Measurements from ENCODE around the gene B4GALT6. TPM values are rescaled to one million over a fixed set of nuclear protein-coding genes. Genes with fewer than 3 reads are reported as not detected.

Gene B4GALT6
- total and polyA plus RNA-seq, 10 of the 15 experiments (the other 5 are each of a cell fraction or from before 2014, with no cell fraction given), result 11.9 to 47.4 (median 18.0) TPM

- CTCF ChIA-PET, result interaction anchor here (2.2 kb wide), 1 partner anchor 63 kb away, joined by 6 read pairs; no protein-coding TSS in a partner anchor
- DNase-seq (ENCODE audit: low read depth, low spot score) (no peak), FAIRE-seq (no peak), ATAC-seq (no peak)
- no peaks in the 10 kb centered on the region for H3K79me2 ChIP-seq (ENCODE audit: control insufficient read depth, insufficient read depth, low read length)
- SMC1A ChIA-PET (ENCODE audit: uncharacterized antibody, unreplicated experiment), result no interaction called here
- H4K20me1 ChIP-seq (ENCODE audit: control insufficient read depth, insufficient read depth), result no peaks in the 10 kb centered on the region
- H3K4me1 ChIP-seq (ENCODE audit: control insufficient read depth, insufficient read depth, low read length), result peaks cover 8% of the 10 kb centered on the region
- no peak overlapping the region for H3K4me2 ChIP-seq (ENCODE audit: control insufficient read depth, insufficient read depth)
- H3K9ac ChIP-seq (ENCODE audit: control insufficient read depth, insufficient read depth, low read length), result no peak overlapping the region
- WGBS (ENCODE audit: insufficient coverage, insufficient replicate concordance, low lambda C conversion rate, missing lambda C conversion rate), result over 99% methylated on average over 6 of the region's 6 CpGs
- RAD21 ChIA-PET (ENCODE audit: unreplicated experiment), result no interaction called here
- no peaks in the 10 kb centered on the region for H3K27me3 ChIP-seq (replicated peaks in 1 of 2; ENCODE audit: control insufficient read depth in 2 of 2, insufficient read depth in 2 of 2, low read length in 1 of 2)
- no peak overlapping the region for H3K4me3 ChIP-seq
- no TSS peak for BruUV-seq (replicated peaks)
- no peak overlapping the region for H3K27ac ChIP-seq (ENCODE audit: control insufficient read depth, insufficient read depth)
- peaks cover 3 to 8% of the 10 kb centered on the region in 2 experiments; a peak in 3 of 4 replicates for H3K36me3 ChIP-seq (ENCODE audit: control insufficient read depth in 2 of 2, insufficient read depth in 2 of 2, low read length in 1 of 2)
- TF ChIP-seq BCLAF1 (IDR thresholded peaks at IDR 0.05) (no peak), ZNF274 (IDR thresholded peaks at IDR 0.05; ENCODE audit: insufficient read depth, insufficient read length) (no peak), GABPA (IDR thresholded peaks at IDR 0.05; ENCODE audit: low read depth) (no peak), SRF (IDR thresholded peaks at IDR 0.05; ENCODE audit: low read depth in 2 of 2, low read length in 2 of 2) (no peak), EP300 (IDR thresholded peaks at IDR 0.05; ENCODE audit: borderline replicate concordance in 1 of 2, control insufficient read depth in 1 of 2, low read depth in 2 of 2, low read length in 2 of 2) (no peak), SUZ12 (IDR thresholded peaks at IDR 0.05; ENCODE audit: unreplicated experiment) (no peak), RELB (IDR thresholded peaks at IDR 0.05; ENCODE audit: low read depth) (no peak), TCF12 (IDR thresholded peaks at IDR 0.05; ENCODE audit: low read depth, low read length) (no peak), RFX5 (IDR thresholded peaks at IDR 0.05; ENCODE audit: low read depth, low read length) (no peak), HCFC1 (IDR thresholded peaks at IDR 0.05; ENCODE audit: low read length) (no peak), ELK1 (IDR thresholded peaks at IDR 0.05; ENCODE audit: low read depth, low read length) (no peak), SMC3 (IDR thresholded peaks at IDR 0.05; ENCODE audit: borderline replicate concordance, low read length) (no peak)
- POLR2A ChIA-PET, result no interaction called here
- in situ Hi-C loops (cut with MboI), result no loop called here
- intact Hi-C loops (cut with micrococcal nuclease; ENCODE audit: unreplicated experiment), result no loop called here
- H3K9me3 ChIP-seq (replicated peaks; ENCODE audit: control insufficient read depth, insufficient read depth, low read length), result no peaks in the 10 kb centered on the region; the same call in 2 of the 3 replicates
- H2AFZ ChIP-seq (ENCODE audit: control insufficient read depth, low read depth, low read length), result no peak overlapping the region
Measured at GRCh38 chr18:31626409-31626808, 58.0 kb downstream of the B4GALT6 start.
